ENCODE data around the gene CRTC1. TPM values are rescaled to one million over a fixed set of nuclear protein-coding genes. Genes with fewer than 3 reads are reported as not detected.

Gene CRTC1
- total and polyA plus RNA-seq, 2 of the 13 experiments (the other 11 are each of a cell fraction or from before 2014, with no cell fraction given): 2.0 to 2.7 TPM

- TF ChIP-seq, protein P1, sequence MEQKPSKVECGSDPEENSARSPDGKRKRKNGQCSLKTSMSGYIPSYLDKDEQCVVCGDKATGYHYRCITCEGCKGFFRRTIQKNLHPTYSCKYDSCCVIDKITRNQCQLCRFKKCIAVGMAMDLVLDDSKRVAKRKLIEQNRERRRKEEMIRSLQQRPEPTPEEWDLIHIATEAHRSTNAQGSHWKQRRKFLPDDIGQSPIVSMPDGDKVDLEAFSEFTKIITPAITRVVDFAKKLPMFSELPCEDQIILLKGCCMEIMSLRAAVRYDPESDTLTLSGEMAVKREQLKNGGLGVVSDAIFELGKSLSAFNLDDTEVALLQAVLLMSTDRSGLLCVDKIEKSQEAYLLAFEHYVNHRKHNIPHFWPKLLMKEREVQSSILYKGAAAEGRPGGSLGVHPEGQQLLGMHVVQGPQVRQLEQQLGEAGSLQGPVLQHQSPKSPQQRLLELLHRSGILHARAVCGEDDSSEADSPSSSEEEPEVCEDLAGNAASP (CRISPR knock-in tag; IDR thresholded peaks at IDR 0.05; ENCODE audit: borderline replicate concordance): no peak
- TF ChIP-seq ZNF737 (CRISPR knock-in tag; IDR thresholded peaks at IDR 0.05; ENCODE audit: borderline replicate concordance) (no peak), ZNF121 (CRISPR knock-in tag; IDR thresholded peaks at IDR 0.05) (peak; percentile 98), ZNF713 (CRISPR knock-in tag; IDR thresholded peaks at IDR 0.05) (no peak), GATA4 (IDR thresholded peaks at IDR 0.05; ENCODE audit: borderline replicate concordance, low read depth) (no peak), ZNF350 (CRISPR knock-in tag; IDR thresholded peaks at IDR 0.05; ENCODE audit: borderline replicate concordance, low read depth) (no peak; the same call in 1 of the 2 replicates), RXRB (CRISPR knock-in tag; IDR thresholded peaks at IDR 0.05; ENCODE audit: borderline replicate concordance) (peak; percentile 51; the same call in 1 of the 2 replicates), RCOR2 (CRISPR knock-in tag; IDR thresholded peaks at IDR 0.05) (0 out of 2 replicates have a peak, but pooled peaks have one; percentile 38), POLR2A (IDR thresholded peaks at IDR 0.05; ENCODE audit: insufficient read depth in 1 of 2, low read depth in 2 of 2, low read length in 2 of 2) (no peak), SAP130 (CRISPR knock-in tag; IDR thresholded peaks at IDR 0.05; ENCODE audit: low read depth) (peak; percentile 76), HES4 (CRISPR knock-in tag; IDR thresholded peaks at IDR 0.05; ENCODE audit: borderline replicate concordance) (no peak), FOXP1 (IDR thresholded peaks at IDR 0.05) (no peak), FOXP1 (CRISPR knock-in tag; IDR thresholded peaks at IDR 0.05) (0 out of 2 replicates have a peak, but pooled peaks have one; percentile 42), ZNF784 (CRISPR knock-in tag; IDR thresholded peaks at IDR 0.05; ENCODE audit: borderline replicate concordance) (no peak), ZNF564 (CRISPR knock-in tag; IDR thresholded peaks at IDR 0.05) (no peak), DNMT3B (CRISPR knock-in tag; conservative IDR thresholded peaks at IDR 0.05) (no peak), GRHL1 (CRISPR knock-in tag; conservative IDR thresholded peaks at IDR 0.05) (no peak), HDAC2 (CRISPR knock-in tag; IDR thresholded peaks at IDR 0.05) (peak; percentile 72; the same call in 1 of the 2 replicates), REPIN1 (CRISPR knock-in tag; IDR thresholded peaks at IDR 0.05; ENCODE audit: borderline replicate concordance, low read depth) (no peak), ZNF629 (CRISPR knock-in tag; conservative IDR thresholded peaks at IDR 0.05) (no peak), MTF2 (CRISPR knock-in tag; IDR thresholded peaks at IDR 0.05; ENCODE audit: borderline replicate concordance) (no peak)
- TF ChIP-seq, protein P2, sequence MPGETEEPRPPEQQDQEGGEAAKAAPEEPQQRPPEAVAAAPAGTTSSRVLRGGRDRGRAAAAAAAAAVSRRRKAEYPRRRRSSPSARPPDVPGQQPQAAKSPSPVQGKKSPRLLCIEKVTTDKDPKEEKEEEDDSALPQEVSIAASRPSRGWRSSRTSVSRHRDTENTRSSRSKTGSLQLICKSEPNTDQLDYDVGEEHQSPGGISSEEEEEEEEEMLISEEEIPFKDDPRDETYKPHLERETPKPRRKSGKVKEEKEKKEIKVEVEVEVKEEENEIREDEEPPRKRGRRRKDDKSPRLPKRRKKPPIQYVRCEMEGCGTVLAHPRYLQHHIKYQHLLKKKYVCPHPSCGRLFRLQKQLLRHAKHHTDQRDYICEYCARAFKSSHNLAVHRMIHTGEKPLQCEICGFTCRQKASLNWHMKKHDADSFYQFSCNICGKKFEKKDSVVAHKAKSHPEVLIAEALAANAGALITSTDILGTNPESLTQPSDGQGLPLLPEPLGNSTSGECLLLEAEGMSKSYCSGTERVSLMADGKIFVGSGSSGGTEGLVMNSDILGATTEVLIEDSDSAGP (CRISPR knock-in tag; IDR thresholded peaks at IDR 0.05; ENCODE audit: borderline replicate concordance): no peak
- TF ChIP-seq, protein P3, sequence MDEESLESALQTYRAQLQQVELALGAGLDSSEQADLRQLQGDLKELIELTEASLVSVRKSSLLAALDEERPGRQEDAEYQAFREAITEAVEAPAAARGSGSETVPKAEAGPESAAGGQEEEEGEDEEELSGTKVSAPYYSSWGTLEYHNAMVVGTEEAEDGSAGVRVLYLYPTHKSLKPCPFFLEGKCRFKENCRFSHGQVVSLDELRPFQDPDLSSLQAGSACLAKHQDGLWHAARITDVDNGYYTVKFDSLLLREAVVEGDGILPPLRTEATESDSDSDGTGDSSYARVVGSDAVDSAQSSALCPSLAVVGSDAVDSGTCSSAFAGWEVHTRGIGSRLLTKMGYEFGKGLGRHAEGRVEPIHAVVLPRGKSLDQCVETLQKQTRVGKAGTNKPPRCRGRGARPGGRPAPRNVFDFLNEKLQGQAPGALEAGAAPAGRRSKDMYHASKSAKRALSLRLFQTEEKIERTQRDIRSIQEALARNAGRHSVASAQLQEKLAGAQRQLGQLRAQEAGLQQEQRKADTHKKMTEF (CRISPR knock-in tag; IDR thresholded peaks at IDR 0.05): peak; percentile 59; the same call in 1 of the 2 replicates
- TF ChIP-seq, protein P4, sequence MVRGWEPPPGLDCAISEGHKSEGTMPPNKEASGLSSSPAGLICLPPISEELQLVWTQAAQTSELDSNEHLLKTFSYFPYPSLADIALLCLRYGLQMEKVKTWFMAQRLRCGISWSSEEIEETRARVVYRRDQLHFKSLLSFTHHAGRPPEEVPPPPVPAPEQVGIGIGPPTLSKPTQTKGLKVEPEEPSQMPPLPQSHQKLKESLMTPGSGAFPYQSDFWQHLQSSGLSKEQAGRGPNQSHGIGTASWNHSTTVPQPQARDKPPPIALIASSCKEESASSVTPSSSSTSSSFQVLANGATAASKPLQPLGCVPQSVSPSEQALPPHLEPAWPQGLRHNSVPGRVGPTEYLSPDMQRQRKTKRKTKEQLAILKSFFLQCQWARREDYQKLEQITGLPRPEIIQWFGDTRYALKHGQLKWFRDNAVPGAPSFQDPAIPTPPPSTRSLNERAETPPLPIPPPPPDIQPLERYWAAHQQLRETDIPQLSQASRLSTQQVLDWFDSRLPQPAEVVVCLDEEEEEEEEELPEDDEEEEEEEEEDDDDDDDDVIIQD (CRISPR knock-in tag; IDR thresholded peaks at IDR 0.05; ENCODE audit: low read depth): 0 out of 2 replicates have a peak, but pooled peaks have one; percentile 11
Measured at GRCh38 chr19:18737954-18738351, 54.5 kb downstream of the CRTC1 start (continued).

Measured in HepG2 (cell line).